ENCODE results near the gene BCL2L12.

- no peak for TF ChIP-seq ZNF263 (CRISPR knock-in tag; IDR thresholded peaks at IDR 0.05)
- TF ChIP-seq CTCF (CRISPR knock-in tag; IDR thresholded peaks at IDR 0.05) = no peak
- TF ChIP-seq FOXM1 (CRISPR knock-in tag; IDR thresholded peaks at IDR 0.05) = no peak
These were observed 3.7 kb upstream of the BCL2L12 start for GRCh38 chr19:49662011-49662410.

All from HepG2 (cell line).